ENCODE data around the gene LGR6.

The LGR6 gene

DNA sequence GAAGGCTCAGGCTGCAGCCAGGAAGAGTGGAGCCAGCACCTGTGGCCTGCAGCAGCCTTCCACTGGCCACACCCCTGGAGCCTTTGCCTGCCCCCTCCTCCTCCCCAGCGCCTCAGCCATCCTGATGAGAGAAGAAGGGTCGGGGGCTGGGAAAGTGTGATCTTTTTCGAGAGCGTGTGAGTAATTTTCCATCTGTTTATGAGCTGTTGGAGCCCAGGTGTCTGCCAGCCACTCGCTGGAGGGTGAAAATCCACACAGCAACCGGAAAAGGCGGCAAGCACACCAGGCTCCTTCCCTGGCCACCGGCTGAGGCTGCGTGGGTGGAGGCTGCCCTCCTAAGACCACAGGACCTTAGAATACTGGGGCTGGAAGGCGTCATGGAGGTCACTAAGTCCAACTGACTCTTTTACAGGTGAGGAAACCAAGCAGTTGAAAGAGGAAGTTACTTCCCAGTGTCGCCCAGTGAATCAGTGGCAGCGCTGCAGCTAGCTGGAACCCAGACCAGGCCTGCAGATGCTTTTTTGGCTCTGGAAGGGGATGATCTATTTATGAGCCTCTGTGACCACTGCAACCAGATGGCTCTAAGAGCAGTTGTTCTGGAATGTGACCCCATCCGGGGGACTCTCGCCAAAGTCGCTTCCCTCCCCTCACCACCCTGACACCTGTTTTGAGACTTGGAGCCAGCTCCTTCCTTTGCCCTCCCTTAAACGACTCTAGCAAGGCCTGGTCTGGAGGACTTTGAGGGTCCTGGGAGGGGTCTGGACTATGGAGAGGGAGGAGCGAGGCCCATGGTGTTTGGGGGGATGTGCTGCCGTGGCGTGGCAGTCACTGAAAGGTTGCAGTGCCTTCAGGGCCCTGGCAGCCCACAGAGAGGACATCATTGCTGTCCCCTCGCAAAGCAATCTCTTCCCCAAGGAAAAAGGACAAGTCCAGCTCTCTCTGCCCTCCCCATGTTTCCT is 54.5 kb downstream of the LGR6 start (continued):
- no peak for TF ChIP-seq ZNF8 (CRISPR knock-in tag; IDR thresholded peaks at IDR 0.05)
- TF ChIP-seq, protein P1, sequence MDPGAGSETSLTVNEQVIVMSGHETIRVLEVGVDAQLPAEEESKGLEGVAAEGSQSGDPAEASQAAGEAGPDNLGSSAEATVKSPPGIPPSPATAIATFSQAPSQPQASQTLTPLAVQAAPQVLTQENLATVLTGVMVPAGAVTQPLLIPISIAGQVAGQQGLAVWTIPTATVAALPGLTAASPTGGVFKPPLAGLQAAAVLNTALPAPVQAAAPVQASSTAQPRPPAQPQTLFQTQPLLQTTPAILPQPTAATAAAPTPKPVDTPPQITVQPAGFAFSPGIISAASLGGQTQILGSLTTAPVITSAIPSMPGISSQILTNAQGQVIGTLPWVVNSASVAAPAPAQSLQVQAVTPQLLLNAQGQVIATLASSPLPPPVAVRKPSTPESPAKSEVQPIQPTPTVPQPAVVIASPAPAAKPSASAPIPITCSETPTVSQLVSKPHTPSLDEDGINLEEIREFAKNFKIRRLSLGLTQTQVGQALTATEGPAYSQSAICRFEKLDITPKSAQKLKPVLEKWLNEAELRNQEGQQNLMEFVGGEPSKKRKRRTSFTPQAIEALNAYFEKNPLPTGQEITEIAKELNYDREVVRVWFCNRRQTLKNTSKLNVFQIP (CRISPR knock-in tag; IDR thresholded peaks at IDR 0.05; ENCODE audit: borderline replicate concordance, low read depth): no peak
- no peak for TF ChIP-seq ZFP3 (CRISPR knock-in tag; IDR thresholded peaks at IDR 0.05)
- TF ChIP-seq SNAI2 (CRISPR knock-in tag; IDR thresholded peaks at IDR 0.05): no peak
- no peak for TF ChIP-seq BACH2 (CRISPR knock-in tag; IDR thresholded peaks at IDR 0.05; ENCODE audit: borderline replicate concordance)
- TF ChIP-seq ZC3H10 (CRISPR knock-in tag; IDR thresholded peaks at IDR 0.05): no peak
- TF ChIP-seq ESRRG (CRISPR knock-in tag; IDR thresholded peaks at IDR 0.05): no peak
- no peak for TF ChIP-seq GLIS3 (CRISPR knock-in tag; IDR thresholded peaks at IDR 0.05)

DNA sequence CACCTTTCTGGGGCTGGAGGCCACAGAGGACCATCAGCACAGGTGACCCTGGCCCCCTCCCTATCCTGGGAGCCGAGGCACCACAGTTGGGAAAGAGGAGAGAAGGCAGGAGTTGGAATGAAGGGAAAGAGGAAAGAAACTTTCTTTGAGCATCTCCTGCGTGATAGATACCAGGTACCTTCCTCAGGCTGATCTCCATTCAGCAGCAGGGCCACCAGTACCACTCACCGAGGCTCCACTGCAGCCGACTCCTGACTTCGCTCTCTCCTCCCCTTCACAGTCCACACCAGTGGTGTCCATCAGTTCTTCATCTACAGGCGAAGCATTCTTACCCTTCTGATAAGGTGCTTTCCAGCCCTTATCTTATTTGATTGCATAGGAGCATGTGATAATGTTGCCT is 55.3 kb downstream of the LGR6 start:
- TF ChIP-seq TCF4 (CRISPR knock-in tag; IDR thresholded peaks at IDR 0.05; ENCODE audit: borderline replicate concordance): no peak
- TF ChIP-seq OSR1 (CRISPR knock-in tag; IDR thresholded peaks at IDR 0.05): no peak
- TF ChIP-seq CSDC2 (CRISPR knock-in tag; IDR thresholded peaks at IDR 0.05): no peak
- no peak for TF ChIP-seq BACH2 (CRISPR knock-in tag; IDR thresholded peaks at IDR 0.05; ENCODE audit: borderline replicate concordance)
- no peak for TF ChIP-seq ZNF8 (CRISPR knock-in tag; IDR thresholded peaks at IDR 0.05)
- TF ChIP-seq SNAI2 (CRISPR knock-in tag; IDR thresholded peaks at IDR 0.05): no peak

DNA sequence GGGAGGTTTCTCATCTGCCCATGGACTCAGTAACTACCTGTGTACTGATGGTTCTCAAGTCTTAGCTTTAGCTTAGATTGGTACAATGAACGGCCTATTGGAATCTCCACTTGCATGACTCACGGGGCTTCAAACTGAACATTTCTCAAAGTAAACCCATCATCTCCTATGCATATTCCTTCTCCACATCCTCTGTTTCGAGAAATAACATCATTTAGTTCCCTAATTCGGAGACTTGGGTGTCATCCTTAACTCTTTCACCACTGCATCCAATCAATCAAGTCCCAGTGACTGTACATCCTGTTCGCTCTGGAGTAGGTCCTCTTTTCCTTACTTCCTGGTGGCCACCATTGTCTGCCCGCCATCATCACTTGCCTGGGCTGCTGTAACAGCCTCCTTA is 55.8 kb downstream of the LGR6 start:
- no peak for TF ChIP-seq PPARA (CRISPR knock-in tag; IDR thresholded peaks at IDR 0.05; ENCODE audit: borderline replicate concordance)
- TF ChIP-seq ARNTL (CRISPR knock-in tag; IDR thresholded peaks at IDR 0.05; ENCODE audit: borderline replicate concordance, low read depth): no peak
- TF ChIP-seq BACH2 (CRISPR knock-in tag; IDR thresholded peaks at IDR 0.05; ENCODE audit: borderline replicate concordance): no peak
- TF ChIP-seq, protein P2, sequence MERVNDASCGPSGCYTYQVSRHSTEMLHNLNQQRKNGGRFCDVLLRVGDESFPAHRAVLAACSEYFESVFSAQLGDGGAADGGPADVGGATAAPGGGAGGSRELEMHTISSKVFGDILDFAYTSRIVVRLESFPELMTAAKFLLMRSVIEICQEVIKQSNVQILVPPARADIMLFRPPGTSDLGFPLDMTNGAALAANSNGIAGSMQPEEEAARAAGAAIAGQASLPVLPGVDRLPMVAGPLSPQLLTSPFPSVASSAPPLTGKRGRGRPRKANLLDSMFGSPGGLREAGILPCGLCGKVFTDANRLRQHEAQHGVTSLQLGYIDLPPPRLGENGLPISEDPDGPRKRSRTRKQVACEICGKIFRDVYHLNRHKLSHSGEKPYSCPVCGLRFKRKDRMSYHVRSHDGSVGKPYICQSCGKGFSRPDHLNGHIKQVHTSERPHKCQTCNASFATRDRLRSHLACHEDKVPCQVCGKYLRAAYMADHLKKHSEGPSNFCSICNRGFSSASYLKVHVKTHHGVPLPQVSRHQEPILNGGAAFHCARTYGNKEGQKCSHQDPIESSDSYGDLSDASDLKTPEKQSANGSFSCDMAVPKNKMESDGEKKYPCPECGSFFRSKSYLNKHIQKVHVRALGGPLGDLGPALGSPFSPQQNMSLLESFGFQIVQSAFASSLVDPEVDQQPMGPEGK (CRISPR knock-in tag; IDR thresholded peaks at IDR 0.05; ENCODE audit: borderline replicate concordance): no peak
- no peak for TF ChIP-seq ISL1 (CRISPR knock-in tag; IDR thresholded peaks at IDR 0.05)
- no peak for TF ChIP-seq ZC3H10 (CRISPR knock-in tag; IDR thresholded peaks at IDR 0.05)
- no peak for TF ChIP-seq TOX (CRISPR knock-in tag; IDR thresholded peaks at IDR 0.05; ENCODE audit: borderline replicate concordance)
- TF ChIP-seq OSR1 (CRISPR knock-in tag; IDR thresholded peaks at IDR 0.05): no peak
- TF ChIP-seq, protein P3, sequence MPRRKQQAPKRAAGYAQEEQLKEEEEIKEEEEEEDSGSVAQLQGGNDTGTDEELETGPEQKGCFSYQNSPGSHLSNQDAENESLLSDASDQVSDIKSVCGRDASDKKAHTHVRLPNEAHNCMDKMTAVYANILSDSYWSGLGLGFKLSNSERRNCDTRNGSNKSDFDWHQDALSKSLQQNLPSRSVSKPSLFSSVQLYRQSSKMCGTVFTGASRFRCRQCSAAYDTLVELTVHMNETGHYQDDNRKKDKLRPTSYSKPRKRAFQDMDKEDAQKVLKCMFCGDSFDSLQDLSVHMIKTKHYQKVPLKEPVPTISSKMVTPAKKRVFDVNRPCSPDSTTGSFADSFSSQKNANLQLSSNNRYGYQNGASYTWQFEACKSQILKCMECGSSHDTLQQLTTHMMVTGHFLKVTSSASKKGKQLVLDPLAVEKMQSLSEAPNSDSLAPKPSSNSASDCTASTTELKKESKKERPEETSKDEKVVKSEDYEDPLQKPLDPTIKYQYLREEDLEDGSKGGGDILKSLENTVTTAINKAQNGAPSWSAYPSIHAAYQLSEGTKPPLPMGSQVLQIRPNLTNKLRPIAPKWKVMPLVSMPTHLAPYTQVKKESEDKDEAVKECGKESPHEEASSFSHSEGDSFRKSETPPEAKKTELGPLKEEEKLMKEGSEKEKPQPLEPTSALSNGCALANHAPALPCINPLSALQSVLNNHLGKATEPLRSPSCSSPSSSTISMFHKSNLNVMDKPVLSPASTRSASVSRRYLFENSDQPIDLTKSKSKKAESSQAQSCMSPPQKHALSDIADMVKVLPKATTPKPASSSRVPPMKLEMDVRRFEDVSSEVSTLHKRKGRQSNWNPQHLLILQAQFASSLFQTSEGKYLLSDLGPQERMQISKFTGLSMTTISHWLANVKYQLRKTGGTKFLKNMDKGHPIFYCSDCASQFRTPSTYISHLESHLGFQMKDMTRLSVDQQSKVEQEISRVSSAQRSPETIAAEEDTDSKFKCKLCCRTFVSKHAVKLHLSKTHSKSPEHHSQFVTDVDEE (CRISPR knock-in tag; IDR thresholded peaks at IDR 0.05): no peak
- no peak for TF ChIP-seq ZNF8 (CRISPR knock-in tag; IDR thresholded peaks at IDR 0.05)
- TF ChIP-seq GLIS3 (CRISPR knock-in tag; IDR thresholded peaks at IDR 0.05): no peak
- TF ChIP-seq TCF4 (CRISPR knock-in tag; IDR thresholded peaks at IDR 0.05; ENCODE audit: borderline replicate concordance): no peak
- no peak for TF ChIP-seq RARB (CRISPR knock-in tag; IDR thresholded peaks at IDR 0.05)
- TF ChIP-seq SNAI2 (CRISPR knock-in tag; IDR thresholded peaks at IDR 0.05): no peak
- TF ChIP-seq ZFP3 (CRISPR knock-in tag; IDR thresholded peaks at IDR 0.05): no peak
- TF ChIP-seq ZFP30 (CRISPR knock-in tag; IDR thresholded peaks at IDR 0.05): no peak
- TF ChIP-seq ZNF565 (CRISPR knock-in tag; conservative IDR thresholded peaks at IDR 0.05; ENCODE audit: low read depth): no peak
- no peak for TF ChIP-seq ZNF70 (CRISPR knock-in tag; IDR thresholded peaks at IDR 0.05)
- no peak for TF ChIP-seq CSDC2 (CRISPR knock-in tag; IDR thresholded peaks at IDR 0.05)
- no peak for ATAC-seq

More for the DNA sequence above, 55.3 kb downstream of the LGR6 start:
- ATAC-seq: no peak

DNA sequence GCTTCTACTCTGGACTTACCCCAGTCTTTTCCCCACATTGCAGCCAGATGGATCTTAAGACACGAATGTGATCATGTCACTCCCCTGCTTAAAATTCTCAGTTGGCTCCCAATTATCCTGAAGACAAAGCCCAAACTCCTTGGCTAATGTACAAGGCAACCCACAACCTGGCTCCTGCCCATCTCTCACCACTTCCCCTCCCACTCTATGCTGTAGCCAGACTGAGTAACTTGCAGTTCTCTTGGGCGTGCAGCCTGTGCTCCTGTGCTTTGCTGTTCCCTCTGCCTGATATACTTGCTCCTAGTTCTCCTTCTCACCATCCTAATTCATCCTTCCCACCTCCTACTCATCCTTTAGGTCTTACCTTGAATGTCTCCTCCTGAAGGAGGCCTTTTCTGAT is 56.2 kb downstream of the LGR6 start:
- no peak for ATAC-seq
- TF ChIP-seq GLIS3 (CRISPR knock-in tag; IDR thresholded peaks at IDR 0.05) (no peak), PPARA (CRISPR knock-in tag; IDR thresholded peaks at IDR 0.05; ENCODE audit: borderline replicate concordance) (no peak)
- TF ChIP-seq, protein P4, sequence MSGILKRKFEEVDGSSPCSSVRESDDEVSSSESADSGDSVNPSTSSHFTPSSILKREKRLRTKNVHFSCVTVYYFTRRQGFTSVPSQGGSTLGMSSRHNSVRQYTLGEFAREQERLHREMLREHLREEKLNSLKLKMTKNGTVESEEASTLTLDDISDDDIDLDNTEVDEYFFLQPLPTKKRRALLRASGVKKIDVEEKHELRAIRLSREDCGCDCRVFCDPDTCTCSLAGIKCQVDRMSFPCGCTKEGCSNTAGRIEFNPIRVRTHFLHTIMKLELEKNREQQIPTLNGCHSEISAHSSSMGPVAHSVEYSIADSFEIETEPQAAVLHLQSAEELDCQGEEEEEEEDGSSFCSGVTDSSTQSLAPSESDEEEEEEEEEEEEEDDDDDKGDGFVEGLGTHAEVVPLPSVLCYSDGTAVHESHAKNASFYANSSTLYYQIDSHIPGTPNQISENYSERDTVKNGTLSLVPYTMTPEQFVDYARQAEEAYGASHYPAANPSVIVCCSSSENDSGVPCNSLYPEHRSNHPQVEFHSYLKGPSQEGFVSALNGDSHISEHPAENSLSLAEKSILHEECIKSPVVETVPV (CRISPR knock-in tag; IDR thresholded peaks at IDR 0.05): no peak
